GM21619 (cell line): ENCODE data around the gene PRKAR2B.

Experiments
- ATAC-seq: cut with Tn5 transposase; IDR thresholded peaks from one replicate; pipeline ENCODE4 v1.9.1; 2021; ENCODE audit not compliant: unreplicated experiment

PRKAR2B gene

DNA sequence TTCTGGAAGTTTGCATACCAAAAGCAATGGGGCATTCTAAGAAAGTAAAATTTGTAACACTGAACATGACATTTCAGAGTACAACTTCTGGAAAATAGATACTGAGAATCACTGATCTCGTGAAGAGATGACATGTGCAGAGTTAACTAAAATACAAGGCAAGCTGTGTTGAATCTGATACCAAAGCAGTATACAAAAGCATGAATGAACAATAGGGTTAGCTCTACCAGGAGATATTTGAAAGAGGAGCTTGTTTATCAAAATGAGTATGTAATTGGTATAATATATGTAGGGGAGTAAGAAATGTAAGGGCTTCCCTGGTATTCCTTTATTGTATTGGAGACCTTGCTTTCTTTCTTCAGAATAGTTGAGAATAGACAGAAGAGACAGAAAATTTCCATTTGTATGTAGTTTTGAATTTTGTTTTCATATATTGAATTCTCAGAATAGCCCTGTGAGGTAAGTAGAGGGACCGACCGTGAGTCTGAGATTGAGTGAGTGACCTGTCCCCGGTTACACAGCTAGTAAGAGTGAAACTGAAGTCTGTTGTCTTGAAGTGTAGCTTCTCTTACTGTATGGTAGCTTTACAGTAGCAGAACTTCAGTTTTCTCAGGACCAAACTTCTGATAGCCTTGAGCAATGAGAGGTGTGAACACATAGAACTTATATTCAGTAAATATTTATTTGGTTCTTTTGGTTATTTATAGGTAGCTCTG lies 129.3 kb downstream of the PRKAR2B start:
- peak; percentile 52 for ATAC-seq

GRCh38 chr7:107179326-107180164 lies 135.0 kb downstream of the PRKAR2B start:
- ATAC-seq: no peak

DNA sequence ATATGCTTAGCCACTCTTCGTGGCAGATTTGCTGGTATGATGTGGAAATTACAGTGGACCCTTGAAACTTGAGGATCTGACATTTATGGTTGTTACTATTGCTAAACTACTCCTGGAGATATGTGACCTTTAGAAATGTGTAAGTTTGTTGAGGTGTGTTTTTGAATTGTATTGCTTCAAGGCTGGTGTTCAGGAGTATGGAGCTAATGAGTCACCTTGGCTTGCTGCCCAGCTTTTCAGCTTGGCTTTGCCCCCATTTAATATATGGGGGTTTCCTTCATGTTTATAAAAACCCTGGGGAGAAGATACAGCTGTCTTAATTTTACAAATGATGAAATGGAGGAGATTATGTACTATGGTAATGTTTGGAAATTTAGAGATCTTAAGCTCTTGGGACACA lies 135.9 kb downstream of the PRKAR2B start:
- no peak for ATAC-seq

GRCh38 chr7:107181172-107181571 lies 136.7 kb downstream of the PRKAR2B start:
- no peak for ATAC-seq

DNA sequence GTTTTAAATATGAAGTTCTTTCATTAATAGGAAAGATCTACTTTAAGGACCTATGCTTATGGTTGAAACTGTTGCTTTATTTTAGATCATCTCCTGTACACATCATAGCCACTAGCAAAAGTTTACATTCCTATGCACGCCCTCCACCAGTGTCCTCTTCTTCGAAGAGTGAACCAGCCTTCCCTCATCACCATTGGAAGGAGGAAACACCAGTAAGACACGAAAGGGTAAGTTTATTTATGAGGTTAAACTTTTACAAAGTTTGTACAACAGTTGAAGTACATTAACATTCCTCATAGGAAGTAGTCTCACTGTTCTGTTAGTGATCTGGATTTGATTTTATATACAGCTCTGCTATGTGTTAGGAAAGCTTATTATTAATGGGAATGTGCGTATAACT lies 141.2 kb downstream of the PRKAR2B start:
- ATAC-seq: no peak

GRCh38 chr7:107186240-107186639 lies 141.7 kb downstream of the PRKAR2B start:
- no peak for ATAC-seq

GRCh38 chr7:107187774-107188173 lies 143.3 kb downstream of the PRKAR2B start:
- no peak for ATAC-seq

DNA sequence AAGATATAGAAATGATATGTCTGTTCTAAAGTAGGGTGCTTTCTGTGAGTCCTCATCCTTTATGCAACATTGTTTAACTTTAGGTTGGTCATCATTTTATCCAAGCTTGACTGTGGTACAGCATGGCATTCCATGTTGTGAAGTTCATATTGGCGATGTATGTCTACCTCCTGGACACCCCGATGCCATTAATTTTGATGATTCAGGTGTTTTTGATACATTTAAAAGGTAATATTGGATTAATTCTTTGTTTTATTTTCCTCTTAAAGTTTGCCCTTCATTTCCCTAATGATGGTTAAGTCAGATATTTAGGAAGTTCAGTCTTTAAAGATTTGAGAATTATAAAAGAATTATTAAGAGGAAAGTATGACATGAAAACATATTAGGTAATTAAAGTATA lies 145.6 kb downstream of the PRKAR2B start:
- ATAC-seq: no peak

DNA sequence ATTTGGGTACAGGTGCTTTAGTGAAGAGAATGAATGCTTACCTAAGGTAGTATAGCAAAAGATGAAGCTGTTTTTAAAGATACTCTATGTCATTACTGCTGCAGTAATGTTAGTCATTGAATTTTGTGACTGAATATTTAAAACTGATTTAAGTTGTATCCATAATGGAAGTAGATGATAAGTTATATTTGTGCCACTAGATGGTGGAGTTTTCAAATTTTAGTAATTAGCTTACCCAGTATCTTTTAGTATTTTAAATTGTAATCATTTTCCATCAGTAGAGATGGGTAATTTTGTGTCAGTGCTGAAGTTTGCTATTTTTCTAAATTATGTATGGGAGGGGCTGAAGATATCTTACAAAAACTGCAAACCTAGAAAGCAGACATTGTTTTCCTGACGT lies 149.5 kb downstream of the PRKAR2B start:
- ATAC-seq: no peak

GRCh38 chr7:107196834-107197610 lies 152.5 kb downstream of the PRKAR2B start:
- no peak for ATAC-seq

DNA sequence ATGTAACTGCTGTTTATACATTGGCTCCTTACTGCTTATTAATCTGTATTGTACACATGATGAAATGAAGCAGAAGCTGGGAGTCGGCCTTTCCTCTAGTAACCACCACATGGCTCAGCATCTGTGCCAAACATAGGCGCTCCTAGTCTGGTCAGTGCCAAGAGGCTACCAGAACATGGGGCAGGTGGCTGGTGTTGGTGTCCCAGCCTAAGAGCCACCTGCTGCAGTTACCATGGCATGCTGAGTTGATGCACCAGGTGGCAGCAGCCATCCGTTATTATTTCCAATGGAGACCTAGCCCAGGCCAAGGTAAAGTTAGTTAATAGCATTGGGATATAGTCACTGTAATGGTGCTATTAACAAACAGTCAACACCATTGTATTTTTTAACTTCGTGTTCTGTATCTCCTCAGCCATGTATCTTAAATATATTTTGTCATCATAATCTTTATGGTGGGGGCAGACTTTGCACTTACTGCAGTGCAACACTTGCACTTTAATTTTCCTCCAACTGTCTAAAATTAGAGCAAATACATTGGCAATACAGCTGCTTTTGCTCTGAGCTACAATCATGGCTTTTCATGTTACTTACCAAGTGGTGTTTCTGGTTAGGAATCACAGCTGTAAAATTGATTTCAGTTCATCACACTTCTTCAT lies 157.4 kb downstream of the PRKAR2B start:
- ATAC-seq: no peak

DNA sequence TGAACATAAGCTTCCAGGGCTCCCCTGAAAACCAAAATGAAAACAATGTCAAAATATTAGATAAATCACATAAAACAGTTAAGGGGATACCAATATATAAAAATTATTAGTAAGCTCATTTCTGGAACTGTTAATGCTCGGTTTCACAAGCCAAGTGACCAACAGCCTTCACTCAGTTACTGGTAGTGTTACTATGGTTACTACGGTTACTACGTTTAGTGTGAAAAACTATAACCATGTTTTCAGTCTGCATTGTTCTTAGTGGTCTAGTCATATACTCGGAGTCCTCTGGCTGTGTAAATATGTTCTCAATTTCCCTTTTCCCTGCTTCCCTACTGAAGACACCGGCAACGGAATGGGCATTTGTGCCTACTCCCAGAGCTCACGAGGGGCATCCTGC lies 159.1 kb downstream of the PRKAR2B start:
- no peak for ATAC-seq

DNA sequence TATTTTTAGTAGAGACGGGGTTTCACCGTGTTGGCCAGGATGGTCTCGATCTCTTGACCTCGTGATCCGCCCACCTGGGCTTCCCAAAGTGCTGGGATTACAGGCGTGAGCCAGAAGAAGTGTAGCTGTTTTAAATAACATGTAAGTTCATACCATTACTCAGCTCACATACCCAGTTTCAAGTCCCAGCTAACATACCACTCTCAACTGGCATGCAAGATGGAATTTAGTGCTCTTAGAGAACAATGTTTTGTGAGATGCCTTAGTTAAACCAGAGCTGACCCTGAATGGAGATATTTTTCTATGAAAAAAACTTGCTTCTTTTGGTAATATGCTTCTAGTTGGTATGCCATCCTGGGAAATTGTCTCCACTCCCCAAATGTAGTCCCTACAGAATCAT lies 161.6 kb downstream of the PRKAR2B start:
- no peak for ATAC-seq

GRCh38 chr7:107206706-107207105 lies 162.2 kb downstream of the PRKAR2B start:
- no peak for ATAC-seq

GRCh38 chr7:107207459-107207858 lies 163.0 kb downstream of the PRKAR2B start:
- ATAC-seq: no peak

DNA sequence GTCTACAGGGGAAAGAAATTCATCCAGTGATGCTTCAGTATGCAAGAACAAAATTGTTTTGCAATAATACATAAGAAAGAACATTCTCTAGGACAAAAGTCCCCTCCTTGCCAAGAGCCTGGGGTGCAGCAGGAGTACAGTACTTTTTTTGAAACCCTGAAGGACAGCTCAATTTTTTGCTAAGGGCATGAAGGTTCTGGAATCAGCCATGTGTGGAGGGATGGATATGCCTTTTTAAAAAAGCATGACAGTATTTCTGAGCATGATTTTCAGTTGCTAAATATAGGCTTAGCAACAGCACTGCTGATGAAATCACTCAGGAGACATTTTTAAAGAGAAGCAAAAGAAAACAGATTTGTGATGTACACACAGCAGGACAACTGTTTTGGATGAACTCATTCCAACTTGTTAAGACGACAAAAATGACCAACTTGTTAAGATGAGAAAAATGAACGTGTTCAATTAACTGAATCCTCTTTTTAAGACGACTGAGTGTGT lies 163.6 kb downstream of the PRKAR2B start:
- no peak for ATAC-seq

DNA sequence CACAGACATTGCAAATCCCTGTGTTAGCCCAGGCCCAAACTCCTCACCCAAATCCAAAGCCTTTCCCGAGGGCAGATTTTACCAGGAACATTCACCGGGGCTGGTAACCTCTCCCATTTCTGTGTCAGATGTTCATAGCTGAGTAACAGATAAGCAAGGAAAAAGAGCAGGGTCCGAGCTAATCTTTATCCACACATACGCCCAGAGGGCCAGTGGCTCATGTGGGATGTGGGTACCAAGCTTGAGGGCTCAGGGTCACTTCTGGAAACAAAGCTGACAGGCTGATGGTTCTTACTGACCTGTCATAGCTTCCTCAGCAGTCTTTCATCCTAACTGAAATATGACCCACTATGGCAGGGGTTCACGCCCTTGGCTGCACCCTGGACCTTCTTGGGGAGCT lies 164.1 kb downstream of the PRKAR2B start:
- ATAC-seq: no peak

DNA sequence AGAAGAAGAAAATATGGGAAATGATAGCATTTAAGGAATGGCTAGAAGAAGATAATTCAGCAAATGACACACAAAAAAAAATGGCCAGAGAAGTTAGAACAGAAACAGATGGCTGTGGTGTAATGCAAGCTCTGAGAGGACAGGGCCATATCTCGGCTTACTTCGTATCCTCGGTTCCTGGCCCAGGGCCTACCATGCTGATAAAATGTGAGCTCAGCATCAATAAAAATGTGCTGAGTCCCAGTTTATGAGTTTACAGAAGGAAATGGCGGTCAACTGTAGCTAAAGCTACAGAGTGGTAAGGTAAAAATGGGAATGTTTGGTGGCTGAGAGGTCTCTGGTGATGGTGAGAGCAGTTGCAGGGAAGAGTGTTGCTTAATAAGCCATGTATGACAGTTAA lies 165.1 kb downstream of the PRKAR2B start:
- ATAC-seq: no peak

DNA sequence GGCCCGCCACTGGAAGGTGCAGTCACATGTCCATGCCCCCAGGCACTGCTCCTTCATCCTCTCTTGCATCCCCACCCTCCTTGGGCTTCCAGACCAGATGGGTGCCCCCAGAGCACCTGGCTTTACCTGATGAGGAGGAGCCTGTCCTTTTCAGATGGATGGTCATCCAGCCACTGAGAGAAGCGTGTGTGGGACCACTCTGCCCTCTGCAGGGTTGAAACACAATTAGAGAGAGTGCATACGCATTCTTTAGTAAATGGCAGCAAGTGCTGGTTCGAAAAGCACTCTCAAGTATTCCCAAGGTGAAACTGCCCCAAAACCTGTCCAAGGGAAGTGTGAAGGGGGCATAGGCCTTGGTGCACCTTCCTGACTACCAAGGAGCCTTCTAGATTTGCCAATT lies 165.9 kb downstream of the PRKAR2B start:
- ATAC-seq: no peak
